GM23248 (cell line): ENCODE data around the gene DIO1. TPM values are rescaled to one million over a fixed set of nuclear protein-coding genes. Genes with fewer than 3 reads are reported as not detected.
"Not testable (repeated sequence)": the region's sequence is repeated elsewhere in the genome, so short reads cannot be mapped to it uniquely, and the experiment has no call there.

Experiments
- DNase-seq: peaks from one replicate; pipeline ENCODE4 v3.0.0-alpha.2; 2015
- H2AFZ ChIP-seq: fragments of 200-600 bp; sonication (generic); 2 replicates; pipeline ENCODE4 v1.6.1; 2016; ENCODE audit warnings: antibody characterized with exemption
- H3F3A ChIP-seq: fragments of 200-600 bp; sonication (generic); 2 replicates; pipeline ENCODE4 v1.6.1; 2016; ENCODE audit warnings: mild to moderate bottlenecking, antibody characterized with exemption, mixed run types; ENCODE audit not compliant: insufficient read depth
- H3K27ac ChIP-seq: fragments of 200-600 bp; sonication (generic); 2 replicates; pipeline ENCODE4 v1.5.1; 2016; ENCODE audit warnings: mild to moderate bottlenecking
- H3K27me3 ChIP-seq: fragments of 200-600 bp; sonication (generic); replicated peaks from 2 replicates; pipeline ENCODE4 v1.6.1; 2016; ENCODE audit warnings: mild to moderate bottlenecking; ENCODE audit not compliant: insufficient read depth
- H3K36me3 ChIP-seq: fragments of 200-600 bp; sonication (generic); 2 replicates; pipeline ENCODE4 v1.6.1; 2016; ENCODE audit warnings: low read depth, mild to moderate bottlenecking
- H3K4me1 ChIP-seq: fragments of 200-600 bp; sonication (generic); 2 replicates; pipeline ENCODE4 v1.6.1; 2016; ENCODE audit warnings: mild to moderate bottlenecking; ENCODE audit not compliant: insufficient read depth
- H3K4me2 ChIP-seq: fragments of 200-600 bp; sonication (generic); one replicate; pipeline ENCODE4 v1.6.1; 2016; ENCODE audit warnings: mild to moderate bottlenecking; ENCODE audit not compliant: unreplicated experiment
- H3K4me3 ChIP-seq: fragments of 200-600 bp; sonication (generic); 2 replicates; pipeline ENCODE4 v1.5.1; 2016; ENCODE audit warnings: mild to moderate bottlenecking
- H3K79me2 ChIP-seq: fragments of 200-600 bp; sonication (generic); 2 replicates; pipeline ENCODE4 v1.6.1; 2016; ENCODE audit warnings: mild to moderate bottlenecking; ENCODE audit not compliant: insufficient read depth
- H3K9ac ChIP-seq: fragments of 200-600 bp; sonication (generic); 2 replicates; pipeline ENCODE4 v1.6.1; 2016; ENCODE audit warnings: mild to moderate bottlenecking
- H3K9me2 ChIP-seq: fragments of 200-600 bp; sonication (generic); 2 replicates; pipeline ENCODE4 v1.6.1; 2016; ENCODE audit warnings: mixed run types, mild to moderate bottlenecking, moderate library complexity; ENCODE audit not compliant: insufficient read depth
- H3K9me3 ChIP-seq: fragments of 200-600 bp; sonication (generic); one replicate; pipeline ENCODE4 v1.6.1; 2017; ENCODE audit warnings: low read depth
- H4K20me1 ChIP-seq: fragments of 200-600 bp; sonication (generic); 2 replicates; pipeline ENCODE4 v1.6.0; 2016; ENCODE audit not compliant: insufficient read depth
- EZH2 ChIP-seq: fragments of 200-600 bp; sonication (generic); IDR thresholded peaks from 2 replicates; pipeline ENCODE4 v1.6.1; 2018; ENCODE audit warnings: antibody characterized with exemption, mild to moderate bottlenecking; ENCODE audit not compliant: insufficient read depth, poor library complexity, severe bottlenecking
- EZH2phosphoT487 ChIP-seq: fragments of 200-600 bp; sonication (generic); IDR thresholded peaks from 2 replicates; pipeline ENCODE4 v1.6.1; 2018; ENCODE audit warnings: antibody characterized with exemption, moderate library complexity, mild to moderate bottlenecking, low read depth; ENCODE audit not compliant: insufficient read depth
- WGBS, 2 experiments: methylation state at CpG; one replicate each; pipeline ENCODE4 v1.1.6; 2015 to 2017; ENCODE audit warnings: low lambda C conversion rate in 2 of 2, low coverage in 1 of 2; ENCODE audit errors: missing lambda C conversion rate in 2 of 2; 5-methylcytosine and 5-hydroxymethylcytosine counted together
- in situ Hi-C: fragments of 300-500 bp; cut with MboI; formaldehyde crosslinking; loops from 2 replicates; pipeline ENCODE4 v1.15.0; 2020
- polyA plus RNA-seq: library from polyadenylated mRNA; unstranded; fragments of >200 nt; fragmentation: Nextera tagmentation; extraction: Ambion mirVana; gene quantifications from 2 replicates; pipeline ENCODE4 v1.2.1, GENCODE V29; 2016
- total RNA-seq: library from RNA; depleted of rRNA; stranded (reverse); fragments of >200 nt; shearing (Covaris generic); gene quantifications from 2 replicates; pipeline ENCODE4 v1.2.3, GENCODE V29; 2014

Gene DIO1
- total and polyA plus RNA-seq, 2 experiments from 2014 or later = not detected

- Histone ChIP-seq H3K4me1 (no peaks in the 10 kb centered on the region), H3K4me3 (no peak overlapping the region), H3K9ac (no peak overlapping the region), H3K4me2 (no peak overlapping the region), H3K27ac (no peak overlapping the region), H3F3A (no peaks in the 10 kb centered on the region), H3K79me2 (no peaks in the 10 kb centered on the region), H3K9me2 (no peaks in the 10 kb centered on the region), H3K36me3 (peaks cover 14% of the 10 kb centered on the region; the same call in 1 of the 2 replicates), H2AFZ (no peak overlapping the region), H4K20me1 (no peaks in the 10 kb centered on the region), H3K9me3 (no peaks in the 10 kb centered on the region), H3K27me3 (no peaks in the 10 kb centered on the region)
- WGBS, 2 experiments = 72% methylated on average over 4 of the region's 4 CpGs
- DNase-seq = no peak
- in situ Hi-C loops = loop anchor here (25.0 kb wide), 1 partner anchor 641 kb away; no protein-coding TSS in a partner anchor
- no peak for TF ChIP-seq EZH2
- TF ChIP-seq EZH2phosphoT487 = no peak
Observed at GRCh38 chr1:53871221-53871620, 22.8 kb upstream of the DIO1 start.

- in situ Hi-C loops = loop anchor here (25.0 kb wide), 1 partner anchor 640 kb away; no protein-coding TSS in a partner anchor
- no peak for TF ChIP-seq EZH2phosphoT487
- no peak for TF ChIP-seq EZH2
Observed at GRCh38 chr1:53871773-53872484, 22.1 kb upstream of the DIO1 start.

GRCh38 chr1:53875150-53875549, 18.8 kb upstream of the DIO1 start:
- in situ Hi-C loops, H3F3A ChIP-seq, H3K4me3 ChIP-seq, H2AFZ ChIP-seq, H3K27ac ChIP-seq, H3K79me2 ChIP-seq, H3K4me1 ChIP-seq, DNase-seq, H3K27me3 ChIP-seq, H3K4me2 ChIP-seq, H3K9me3 ChIP-seq, H4K20me1 ChIP-seq, H3K9ac ChIP-seq, H3K9me2 ChIP-seq: not testable (repeated sequence)
- WGBS, 2 experiments = 71 to 92% methylated on average over 2 of the region's 2 CpGs
- 0 out of 2 replicates have a peak, but pooled peaks cover 15% of the 10 kb centered on the region for H3K36me3 ChIP-seq

More at GRCh38 chr1:53871773-53872484, 22.1 kb upstream of the DIO1 start:
- H3K4me2 ChIP-seq = no peak overlapping the region
- H3K79me2 ChIP-seq = no peaks in the 10 kb centered on the region
- 69 to 79% methylated on average over 5 of the region's 5 CpGs for WGBS, 2 experiments
- H3F3A ChIP-seq = no peaks in the 10 kb centered on the region
- H3K9me2 ChIP-seq = no peaks in the 10 kb centered on the region
- no peak overlapping the region for H3K27ac ChIP-seq
- no peak overlapping the region for H3K4me3 ChIP-seq
- no peaks in the 10 kb centered on the region for H4K20me1 ChIP-seq
- no peak overlapping the region for H2AFZ ChIP-seq
- no peak overlapping the region for H3K9ac ChIP-seq
- peaks cover 15% of the 10 kb centered on the region; the same call in 1 of the 2 replicates for H3K36me3 ChIP-seq
- H3K4me1 ChIP-seq = no peaks in the 10 kb centered on the region
- DNase-seq = no peak
- no peaks in the 10 kb centered on the region for H3K27me3 ChIP-seq
- no peaks in the 10 kb centered on the region for H3K9me3 ChIP-seq

GRCh38 chr1:53878492-53879105, 15.4 kb upstream of the DIO1 start:
- Histone ChIP-seq H3K9ac (no peak overlapping the region), H3K27ac (no peak overlapping the region), H3K9me2 (no peaks in the 10 kb centered on the region), H3K4me1 (no peaks in the 10 kb centered on the region), H3K36me3 (peaks cover 15% of the 10 kb centered on the region), H2AFZ (no peak overlapping the region), H3K9me3 (no peaks in the 10 kb centered on the region), H3F3A (no peaks in the 10 kb centered on the region), H3K4me3 (no peak overlapping the region), H3K4me2 (no peak overlapping the region), H3K27me3 (no peaks in the 10 kb centered on the region), H3K79me2 (no peaks in the 10 kb centered on the region), H4K20me1 (no peaks in the 10 kb centered on the region)
- in situ Hi-C loops = no loop called here
- TF ChIP-seq EZH2phosphoT487 (no peak), EZH2 (no peak)
- DNase-seq = peak; percentile 74
- 37 to 48% methylated on average over 5 of the region's 5 CpGs for WGBS, 2 experiments

DNA sequence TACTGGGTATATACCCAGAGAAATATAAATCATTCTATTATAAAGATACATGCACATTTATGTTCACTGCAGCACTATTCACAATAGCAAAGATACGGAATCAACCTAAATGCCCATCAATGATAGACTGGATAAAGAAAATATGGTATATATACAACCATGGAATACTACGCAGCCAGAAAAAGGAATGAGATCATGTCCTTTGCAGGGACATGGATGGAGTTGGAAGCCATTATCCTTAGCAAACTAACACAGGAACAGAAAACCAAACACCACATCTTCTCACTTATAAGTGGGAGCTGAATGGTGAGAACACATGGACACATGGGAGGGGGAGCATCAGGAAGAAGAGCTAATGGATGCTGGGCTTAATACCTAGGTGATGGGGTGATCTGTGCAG, 12.1 kb upstream of the DIO1 start:
- H3K4me3 ChIP-seq, H3K27ac ChIP-seq, H4K20me1 ChIP-seq, H3K4me1 ChIP-seq, in situ Hi-C loops, H3K9me3 ChIP-seq, H3K79me2 ChIP-seq, H3K27me3 ChIP-seq, H3K9me2 ChIP-seq, H3K4me2 ChIP-seq, H3K36me3 ChIP-seq, DNase-seq, H3K9ac ChIP-seq, H3F3A ChIP-seq, H2AFZ ChIP-seq: not testable (repeated sequence)
- WGBS, 2 experiments = 95% methylated on average over 2 of the region's 2 CpGs

DNA sequence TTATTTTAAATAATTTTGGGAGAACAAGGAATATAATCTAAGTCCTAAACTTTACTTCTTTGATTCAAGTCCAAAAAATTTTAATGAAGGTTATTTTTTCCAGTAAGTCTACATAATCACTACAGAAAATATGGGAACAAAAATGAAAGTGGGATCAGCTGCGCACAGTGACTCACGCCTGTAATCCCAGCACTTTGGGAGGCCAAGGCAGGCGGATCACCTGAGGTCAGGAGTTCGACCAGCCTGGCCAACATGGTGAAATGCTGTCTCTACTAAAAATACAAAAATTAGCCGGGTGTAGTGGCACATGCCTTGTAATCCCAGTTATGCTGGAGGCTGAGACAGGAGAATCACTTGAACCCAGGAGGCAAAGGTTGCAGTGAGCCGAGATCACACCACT, 10.4 kb upstream of the DIO1 start:
- H3K9ac ChIP-seq, H3K79me2 ChIP-seq, H3K27ac ChIP-seq, H3K27me3 ChIP-seq, H3K4me2 ChIP-seq, H3K9me3 ChIP-seq, DNase-seq, H3K9me2 ChIP-seq, H4K20me1 ChIP-seq, H3K36me3 ChIP-seq, H3F3A ChIP-seq, H3K4me3 ChIP-seq, in situ Hi-C loops, H2AFZ ChIP-seq, H3K4me1 ChIP-seq: not testable (repeated sequence)
- 97 to 99% methylated on average over 6 of the region's 6 CpGs for WGBS, 2 experiments
